IMR-90 (cell line): ENCODE results near the gene SIGLEC11. TPM values are rescaled to one million over a fixed set of nuclear protein-coding genes. Genes with fewer than 3 reads are reported as not detected.

ENCODE experiments used
- ATAC-seq: fragments of 200-7000 bp; cut with Tn5 transposase; 2 replicates; pipeline ENCODE4 v1.9.1; 2020; ENCODE audit warnings: low read depth, mild to moderate bottlenecking, moderate library complexity
- BruUV-seq: library from RNA; stranded (reverse); fragments of 400-500 nt; replicated peaks from 2 replicates; lab custom pipeline; 2021; lab: Mats Ljungman, UMichigan
- CTCF ChIA-PET: fragments of 300-600 bp; formaldehyde crosslinking; extraction: SDS; loops from one replicate; lab custom pipeline; 2021; ENCODE audit warnings: antibody characterized with exemption; lab: Yijun Ruan, JAX
- POLR2A ChIA-PET: fragments of 300-600 bp; sonication (Branson Sonifier 250); formaldehyde crosslinking; loops from one replicate; lab custom pipeline; 2022; ENCODE audit warnings: antibody characterized with exemption; ENCODE audit not compliant: unreplicated experiment; lab: Charles Lee
- DNase-seq: peaks from one replicate; pipeline ENCODE4 v3.0.0; 2013
- H2AFZ ChIP-seq: replicated peaks from 2 replicates; pipeline ENCODE3; 2013; ENCODE audit warnings: low read length, mild to moderate bottlenecking; ENCODE audit not compliant: poor library complexity
- H2AK5ac ChIP-seq: 2 replicates; pipeline ENCODE4 v1.6.1; 2013; ENCODE audit warnings: low read depth, low read length, inconsistent platforms
- H2AK9ac ChIP-seq: replicated peaks from 2 replicates; pipeline ENCODE3; 2013; ENCODE audit warnings: mild to moderate bottlenecking, low read depth, low read length, moderate library complexity; ENCODE audit not compliant: poor library complexity
- H2BK120ac ChIP-seq: 2 replicates; pipeline ENCODE4 v1.6.1; 2013; ENCODE audit warnings: low read depth, low read length, inconsistent platforms
- H2BK15ac ChIP-seq: 3 replicates; pipeline ENCODE4 v1.6.1; 2013; ENCODE audit warnings: low read depth, low read length, inconsistent platforms
- H2BK20ac ChIP-seq: 2 replicates; pipeline ENCODE4 v1.6.1; 2013; ENCODE audit warnings: low read depth, mild to moderate bottlenecking, inconsistent platforms, low read length, moderate library complexity
- H2BK5ac ChIP-seq: 2 replicates; pipeline ENCODE4 v1.6.1; 2013; ENCODE audit warnings: mild to moderate bottlenecking, low read depth, low read length, inconsistent platforms; ENCODE audit not compliant: poor library complexity, severe bottlenecking
- H3K14ac ChIP-seq: replicated peaks from 2 replicates; pipeline ENCODE4 v1.6.1; 2013; ENCODE audit warnings: low read depth, low read length, inconsistent platforms
- H3K18ac ChIP-seq: 2 replicates; pipeline ENCODE4 v1.6.1; 2013; ENCODE audit warnings: low read depth, low read length, control low read depth
- H3K23ac ChIP-seq: 2 replicates; pipeline ENCODE4 v1.6.1; 2013; ENCODE audit warnings: low read depth, low read length, inconsistent platforms
- H3K27ac ChIP-seq: 2 replicates; pipeline ENCODE4 v1.5.1; 2013; ENCODE audit warnings: mild to moderate bottlenecking, control low read depth, low read length; ENCODE audit not compliant: insufficient read depth
- H3K27me3 ChIP-seq: 2 replicates; pipeline ENCODE4 v1.6.1; 2013; ENCODE audit warnings: low read length; ENCODE audit not compliant: control insufficient read depth, insufficient read depth
- H3K36me3 ChIP-seq: 2 replicates; pipeline ENCODE4 v1.6.1; 2013; ENCODE audit warnings: low read length, mixed read lengths; ENCODE audit not compliant: control insufficient read depth, insufficient read depth
- H3K4ac ChIP-seq: 2 replicates; pipeline ENCODE4 v1.6.1; 2013; ENCODE audit warnings: low read depth, low read length, inconsistent platforms
- H3K4me1 ChIP-seq: 2 replicates; pipeline ENCODE4 v1.6.1; 2013; ENCODE audit warnings: low read length, mixed read lengths; ENCODE audit not compliant: control insufficient read depth, insufficient read depth
- H3K4me2 ChIP-seq: 2 replicates; pipeline ENCODE4 v1.6.1; 2013; ENCODE audit warnings: low read depth, mild to moderate bottlenecking, control low read depth, low read length, moderate library complexity
- H3K4me3 ChIP-seq: 2 replicates; pipeline ENCODE4 v1.5.1; 2013; ENCODE audit warnings: low read depth, mild to moderate bottlenecking, control low read depth, low read length, moderate library complexity; ENCODE audit not compliant: insufficient read depth
- H3K56ac ChIP-seq: 2 replicates; pipeline ENCODE4 v1.6.1; 2013; ENCODE audit warnings: low read length, inconsistent platforms; ENCODE audit not compliant: insufficient read depth; ENCODE audit errors: extremely low read depth
- H3K79me1 ChIP-seq, 2 experiments: 2 replicates each; pipeline ENCODE4 v1.6.1; 2013; ENCODE audit warnings: low read length in 2 of 2, inconsistent platforms in 1 of 2, low read depth in 1 of 2
- H3K9ac ChIP-seq: 2 replicates; pipeline ENCODE4 v1.6.1; 2013; ENCODE audit warnings: low read depth, low read length, control low read depth
- H3K9me1 ChIP-seq: 2 replicates; pipeline ENCODE4 v1.6.1; 2013; ENCODE audit warnings: low read length, inconsistent platforms; ENCODE audit not compliant: insufficient read depth
- H3K9me3 ChIP-seq: 2 replicates; pipeline ENCODE4 v1.6.1; 2013; ENCODE audit warnings: low read length; ENCODE audit not compliant: control insufficient read depth, insufficient read depth
- H4K20me1 ChIP-seq: 2 replicates; pipeline ENCODE4 v1.6.1; 2013; ENCODE audit warnings: low read length, inconsistent platforms; ENCODE audit not compliant: insufficient read depth
- H4K5ac ChIP-seq: 2 replicates; pipeline ENCODE4 v1.6.1; 2013; ENCODE audit warnings: mild to moderate bottlenecking, low read depth, low read length, control low read depth
- H4K8ac ChIP-seq, 2 experiments: 2 replicates each; pipeline ENCODE4 v1.6.1; 2013; ENCODE audit warnings: low read depth in 2 of 2, low read length in 2 of 2, control low read depth in 1 of 2, inconsistent platforms in 1 of 2
- H4K91ac ChIP-seq: 2 replicates; pipeline ENCODE4 v1.6.1; 2013; ENCODE audit warnings: low read depth, low read length, inconsistent platforms; ENCODE audit not compliant: insufficient read depth
- BHLHE40 ChIP-seq: fragments of 150-350 bp; IDR thresholded peaks from 2 replicates; pipeline ENCODE4 v1.6.1; 2016; ENCODE audit warnings: mild to moderate bottlenecking, low read depth, low read length
- CEBPB ChIP-seq: IDR thresholded peaks from 2 replicates; pipeline ENCODE4 v1.6.1; 2012; ENCODE audit warnings: low read depth, low read length, improper control_type of control experiment
- CHD1 ChIP-seq: IDR thresholded peaks from 2 replicates; pipeline ENCODE4 v1.6.1; 2012; ENCODE audit warnings: low read depth, low read length, improper control_type of control experiment
- CTCF ChIP-seq: conservative IDR thresholded peaks from 2 replicates; pipeline ENCODE4 v1.5.1; 2012; ENCODE audit warnings: mild to moderate bottlenecking, low read depth, low read length, improper control_type of control experiment
- FOS ChIP-seq: fragments of 150-350 bp; IDR thresholded peaks from 2 replicates; pipeline ENCODE4 v1.6.1; 2016; ENCODE audit warnings: low read depth, low read length
- MAZ ChIP-seq: IDR thresholded peaks from 2 replicates; pipeline ENCODE4 v1.6.1; 2012; ENCODE audit warnings: low read depth, mild to moderate bottlenecking, low read length, improper control_type of control experiment, moderate library complexity, borderline replicate concordance
- MXI1 ChIP-seq: IDR thresholded peaks from 2 replicates; pipeline ENCODE4 v1.6.1; 2012; ENCODE audit warnings: low read depth, mild to moderate bottlenecking, low read length, moderate library complexity, borderline replicate concordance
- NFE2L2 ChIP-seq: fragments of 150-350 bp; IDR thresholded peaks from 2 replicates; pipeline ENCODE4 v1.6.1; 2016; ENCODE audit warnings: low read depth, mild to moderate bottlenecking, low read length
- RAD21 ChIP-seq: IDR thresholded peaks from 2 replicates; pipeline ENCODE4 v1.6.1; 2012; ENCODE audit warnings: low read length, improper control_type of control experiment
- SMC3 ChIP-seq: fragments of 150-350 bp; IDR thresholded peaks from 2 replicates; pipeline ENCODE4 v1.6.1; 2016; ENCODE audit warnings: low read depth, mild to moderate bottlenecking, antibody characterized with exemption, low read length, moderate library complexity
- WGBS, 2 experiments: methylation state at CpG; one replicate each; pipeline versions ENCODE4 v1.1.5 to v1.1.7; 2013; ENCODE audit warnings: missing lambda C conversion rate in 2 of 2; ENCODE audit not compliant: insufficient read length in 1 of 2; ENCODE audit errors: extremely low coverage in 2 of 2; 5-methylcytosine and 5-hydroxymethylcytosine counted together
- dilution Hi-C: fragments of 300-500 bp; cut with HindIII; formaldehyde crosslinking; loops from one replicate; pipeline ENCODE4 v1.14.3; 2018; ENCODE audit warnings: low sequenced_read_pairs; ENCODE audit not compliant: unreplicated experiment
- in situ Hi-C: fragments of 300-500 bp; cut with MboI; formaldehyde crosslinking; loops from 3 replicates; pipeline ENCODE4 v1.14.3; 2019; ENCODE audit warnings: low sequenced_read_pairs, inconsistent platforms, mixed read lengths
- intact Hi-C: fragments of 100-400 bp; cut with micrococcal nuclease; formaldehyde crosslinking; loops from 2 replicates; pipeline ENCODE4 v1.10.0; 2022
- polyA plus RNA-seq, 3 experiments: library from polyadenylated mRNA; depleted of rRNA; stranded (reverse); fragments of >200 nt; gene quantifications; 2 replicates each; pipeline ENCODE4 v1.2.3, GENCODE V29; 2012; ENCODE audit warnings: low replicate concordance in 1 of 3
- total RNA-seq: library from RNA; depleted of rRNA; stranded (reverse); fragments of >200 nt; gene quantifications from 2 replicates; pipeline ENCODE4 v1.2.3, GENCODE V29; 2012

Gene SIGLEC11
- total and polyA plus RNA-seq, 2 of the 4 experiments (the other 2 are of a cell fraction) = not detected

- BruUV-seq = no TSS peak
- in situ Hi-C loops (no loop called here), intact Hi-C loops (no loop called here), dilution Hi-C loops (no loop called here)
- ChIA-PET CTCF (no interaction called here), POLR2A (no interaction called here)
- no peak overlapping the region for H3K4me3 ChIP-seq
- no peak overlapping the region for H2BK120ac ChIP-seq
- H4K91ac ChIP-seq = no peak overlapping the region
- no peak overlapping the region for H4K8ac ChIP-seq
- H3K9ac ChIP-seq = no peak overlapping the region
- no peak overlapping the region for H3K23ac ChIP-seq
- H2BK20ac ChIP-seq = no peak overlapping the region
- 45% methylated on average over 5 of the region's 12 CpGs; no CpG with 5 or more reads in 1 of the 2 experiments for WGBS, 2 experiments
- peaks cover 8% of the 10 kb centered on the region for H3K27me3 ChIP-seq
- DNase-seq = no peak
- no peaks in the 10 kb centered on the region for H3K79me1 ChIP-seq
- H3K4me1 ChIP-seq = no peaks in the 10 kb centered on the region
- H2AFZ ChIP-seq = no peak overlapping the region
- no peak overlapping the region for H2AK9ac ChIP-seq
- TF ChIP-seq FOS = no peak
- TF ChIP-seq MXI1 = no peak
- TF ChIP-seq NFE2L2 = no peak
- TF ChIP-seq BHLHE40 = no peak
- TF ChIP-seq CHD1 = no peak
- no peak for TF ChIP-seq MAZ
- TF ChIP-seq CEBPB = no peak
- no peak for TF ChIP-seq SMC3
- TF ChIP-seq RAD21 = no peak
- TF ChIP-seq CTCF = no peak
- no peak overlapping the region for H4K5ac ChIP-seq
- H2BK15ac ChIP-seq = no peak overlapping the region
- H3K9me3 ChIP-seq = no peaks in the 10 kb centered on the region
- H3K9me1 ChIP-seq = peaks cover 3% of the 10 kb centered on the region; the same call in 1 of the 2 replicates
- no peak overlapping the region for H3K56ac ChIP-seq
- no peak for ATAC-seq
- no peak overlapping the region for H3K27ac ChIP-seq
- H3K36me3 ChIP-seq = peaks cover 5% of the 10 kb centered on the region
- H3K18ac ChIP-seq = no peak overlapping the region
- no peaks in the 10 kb centered on the region; the same call in 1 of the 2 replicates for H4K20me1 ChIP-seq
- H3K14ac ChIP-seq = no peak overlapping the region
- no peak overlapping the region for H2BK5ac ChIP-seq
- no peak overlapping the region for H3K4ac ChIP-seq
- H2AK5ac ChIP-seq = no peak overlapping the region
- no peak overlapping the region for H3K4me2 ChIP-seq
These were observed 11.0 kb upstream of the SIGLEC11 start for GRCh38 chr19:49971991-49972411.
